Measurements from ENCODE around the gene SNTG2. TPM values are rescaled to one million over a fixed set of nuclear protein-coding genes. Genes with fewer than 3 reads are reported as not detected.

The SNTG2 gene
- total and polyA plus RNA-seq, 2 of the 13 experiments (the other 11 are each of a cell fraction or from before 2014, with no cell fraction given): not detected

DNA sequence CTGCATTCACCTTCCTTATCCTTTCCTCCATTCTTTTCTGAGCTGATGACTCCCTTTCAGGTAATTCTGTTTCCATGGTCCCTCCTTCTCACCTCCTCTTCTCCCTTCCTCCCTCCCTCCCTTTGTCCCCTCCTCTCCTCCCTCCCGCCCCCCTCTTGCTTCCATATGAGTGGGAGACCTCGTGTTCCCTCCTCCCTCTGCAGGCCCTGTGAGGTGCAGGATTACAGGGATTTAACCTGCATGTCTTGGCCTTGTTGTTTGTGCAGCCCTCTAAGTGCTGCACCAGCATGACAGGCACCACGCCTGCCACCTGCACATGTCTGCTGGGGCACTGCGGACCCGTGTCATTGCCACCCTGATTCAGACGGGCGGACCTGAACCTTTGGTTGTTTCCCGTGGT, 103.1 kb downstream of the SNTG2 start:
- in situ Hi-C loops (cut with HindIII; ENCODE audit: extremely low pct_ligation_motif_present, low pct_unique_long_range_greater_than_20kb) (no loop called here), intact Hi-C loops (cut with micrococcal nuclease; ENCODE audit: unreplicated experiment) (no loop called here)
- Histone ChIP-seq H3K9ac (ENCODE audit: insufficient read depth, low read depth, low read length) (no peak overlapping the region), H3K36me3 (replicated peaks in 1 of 2; ENCODE audit: control insufficient read depth in 1 of 2, insufficient read depth in 2 of 2, low read length in 2 of 2) (no peaks in the 10 kb centered on the region), H3K4me2 (ENCODE audit: low read depth, low read length) (no peak overlapping the region), H3K27me3 (ENCODE audit: control insufficient read depth in 1 of 2, insufficient read depth in 2 of 2, low read length in 2 of 2) (peaks cover 0 to 8% of the 10 kb centered on the region in 2 experiments; a peak in 1 of 5 replicates), H3K79me2 (ENCODE audit: insufficient read depth, low read length) (no peaks in the 10 kb centered on the region), H3K4me1 (ENCODE audit: insufficient read depth, low read length) (no peaks in the 10 kb centered on the region), H3K4me3 (replicated peaks in 1 of 3; ENCODE audit: insufficient read depth in 1 of 3, low read depth in 2 of 3, low read length in 3 of 3) (no peak overlapping the region), H2AFZ (ENCODE audit: low read length) (no peak overlapping the region), H3K27ac (ENCODE audit: extremely low read length, insufficient read depth, low read length) (no peak overlapping the region), H4K20me1 (ENCODE audit: insufficient read depth, low read length) (no peaks in the 10 kb centered on the region), H3K9me3 (ENCODE audit: low read length) (no peaks in the 10 kb centered on the region)
- no peak for DNase-seq (ENCODE audit: low spot score)
- no peak for ATAC-seq
- no peak for FAIRE-seq
- no TSS peak for BruUV-seq (replicated peaks)
- ChIA-PET CTCF (ENCODE audit: low intra/inter-chr PET ratio, low total read pairs) (no interaction called here), POLR2A (no interaction called here)
- 7% methylated on average over 7 of the region's 8 CpGs for WGBS (ENCODE audit: low lambda C conversion rate)
- no peak for TF ChIP-seq NR1H2 (CRISPR knock-in tag; IDR thresholded peaks at IDR 0.05; ENCODE audit: borderline replicate concordance, low read depth)
- TF ChIP-seq HDAC1 (CRISPR knock-in tag; IDR thresholded peaks at IDR 0.05): no peak
- TF ChIP-seq ELF1 (CRISPR knock-in tag; IDR thresholded peaks at IDR 0.05): no peak
- no peak for TF ChIP-seq HNRNPK (IDR thresholded peaks at IDR 0.05; ENCODE audit: low read depth, low read length, poor library complexity, severe bottlenecking)
- TF ChIP-seq MXD4 (CRISPR knock-in tag; IDR thresholded peaks at IDR 0.05): no peak
- TF ChIP-seq, protein P1, sequence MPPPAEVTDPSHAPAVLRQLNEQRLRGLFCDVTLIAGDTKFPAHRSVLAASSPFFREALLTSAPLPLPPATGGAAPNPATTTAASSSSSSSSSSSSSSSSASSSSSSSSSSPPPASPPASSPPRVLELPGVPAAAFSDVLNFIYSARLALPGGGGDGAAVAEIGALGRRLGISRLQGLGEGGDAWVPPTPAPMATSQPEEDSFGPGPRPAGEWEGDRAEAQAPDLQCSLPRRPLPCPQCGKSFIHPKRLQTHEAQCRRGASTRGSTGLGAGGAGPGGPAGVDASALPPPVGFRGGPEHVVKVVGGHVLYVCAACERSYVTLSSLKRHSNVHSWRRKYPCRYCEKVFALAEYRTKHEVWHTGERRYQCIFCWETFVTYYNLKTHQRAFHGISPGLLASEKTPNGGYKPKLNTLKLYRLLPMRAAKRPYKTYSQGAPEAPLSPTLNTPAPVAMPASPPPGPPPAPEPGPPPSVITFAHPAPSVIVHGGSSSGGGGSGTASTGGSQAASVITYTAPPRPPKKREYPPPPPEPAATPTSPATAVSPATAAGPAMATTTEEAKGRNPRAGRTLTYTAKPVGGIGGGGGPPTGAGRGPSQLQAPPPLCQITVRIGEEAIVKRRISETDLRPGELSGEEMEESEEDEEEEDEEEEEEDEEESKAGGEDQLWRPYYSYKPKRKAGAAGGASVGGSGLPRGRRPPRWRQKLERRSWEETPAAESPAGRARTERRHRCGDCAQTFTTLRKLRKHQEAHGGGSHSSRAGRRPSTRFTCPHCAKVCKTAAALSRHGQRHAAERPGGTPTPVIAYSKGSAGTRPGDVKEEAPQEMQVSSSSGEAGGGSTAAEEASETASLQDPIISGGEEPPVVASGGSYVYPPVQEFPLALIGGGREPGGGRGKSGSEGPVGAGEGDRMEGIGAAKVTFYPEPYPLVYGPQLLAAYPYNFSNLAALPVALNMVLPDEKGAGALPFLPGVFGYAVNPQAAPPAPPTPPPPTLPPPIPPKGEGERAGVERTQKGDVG (CRISPR knock-in tag; IDR thresholded peaks at IDR 0.05; ENCODE audit: borderline replicate concordance): no peak
- TF ChIP-seq, protein P2, sequence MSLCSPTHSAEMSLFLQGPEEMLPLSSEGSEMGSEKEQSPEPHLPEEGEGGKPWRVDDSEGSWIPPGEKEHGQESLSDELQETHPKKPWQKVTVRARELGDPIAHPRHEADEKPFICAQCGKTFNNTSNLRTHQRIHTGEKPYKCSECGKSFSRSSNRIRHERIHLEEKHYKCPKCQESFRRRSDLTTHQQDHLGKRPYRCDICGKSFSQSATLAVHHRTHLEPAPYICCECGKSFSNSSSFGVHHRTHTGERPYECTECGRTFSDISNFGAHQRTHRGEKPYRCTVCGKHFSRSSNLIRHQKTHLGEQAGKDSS (CRISPR knock-in tag; IDR thresholded peaks at IDR 0.05; ENCODE audit: borderline replicate concordance, low read depth): no peak
- TF ChIP-seq RAD21 (CRISPR knock-in tag; IDR thresholded peaks at IDR 0.05): no peak
- TF ChIP-seq ZNF556 (CRISPR knock-in tag; IDR thresholded peaks at IDR 0.05; ENCODE audit: borderline replicate concordance): no peak
